HUES48 (cell line): ENCODE measurements around the gene TLR5.
"Not testable (repeated sequence)": the region's sequence is repeated elsewhere in the genome, so short reads cannot be mapped to it uniquely, and the experiment has no call there.

Experiments
- H3K27ac ChIP-seq: one replicate; pipeline ENCODE4 v1.7.0; 2013; ENCODE audit warnings: low read depth, low read length, inconsistent platforms
- H3K27me3 ChIP-seq: 2 replicates; pipeline ENCODE4 v1.6.1; 2013; ENCODE audit warnings: mild to moderate bottlenecking, low read length; ENCODE audit not compliant: control insufficient read depth, insufficient read depth
- H3K36me3 ChIP-seq: 2 replicates; pipeline ENCODE4 v1.6.1; 2013; ENCODE audit warnings: low read length; ENCODE audit not compliant: control insufficient read depth, insufficient read depth
- H3K4me1 ChIP-seq: 2 replicates; pipeline ENCODE4 v1.6.1; 2013; ENCODE audit warnings: mild to moderate bottlenecking, low read length; ENCODE audit not compliant: control insufficient read depth, insufficient read depth
- H3K4me3 ChIP-seq: 2 replicates; pipeline ENCODE4 v1.5.1; 2013; ENCODE audit warnings: mild to moderate bottlenecking, low read depth, low read length
- H3K9ac ChIP-seq: 2 replicates; pipeline ENCODE4 v1.6.1; 2013; ENCODE audit warnings: mild to moderate bottlenecking, low read depth, low read length, moderate library complexity
- H3K9me3 ChIP-seq: 2 replicates; pipeline ENCODE4 v1.6.1; 2013; ENCODE audit warnings: low read length; ENCODE audit not compliant: control insufficient read depth, insufficient read depth

Gene TLR5

DNA sequence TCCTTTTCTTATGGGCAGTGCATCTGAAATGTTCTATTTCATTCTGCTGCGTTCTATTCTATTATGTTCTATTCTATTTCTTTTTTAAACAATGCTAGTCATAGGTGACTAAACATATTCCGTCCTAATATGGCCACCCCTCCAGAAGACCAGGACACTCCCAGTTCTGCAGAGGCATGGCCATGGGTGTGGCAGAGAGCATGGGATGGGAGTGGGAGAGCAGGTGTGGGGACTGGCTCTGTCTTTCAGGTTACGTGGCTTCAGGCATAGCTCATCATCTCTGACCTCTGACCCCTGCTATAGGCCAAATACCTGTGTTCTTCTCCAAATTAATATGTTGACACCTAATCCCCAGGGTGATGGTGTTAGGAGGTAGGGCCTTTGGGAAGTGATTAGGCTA, 33.4 kb upstream of the TLR5 start:
- Histone ChIP-seq H3K4me1 (peaks cover 4% of the 10 kb centered on the region; the same call in 1 of the 2 replicates), H3K4me3 (no peak overlapping the region), H3K36me3 (no peaks in the 10 kb centered on the region), H3K9ac (no peak overlapping the region), H3K27me3 (no peaks in the 10 kb centered on the region), H3K9me3 (no peaks in the 10 kb centered on the region), H3K27ac (no peak overlapping the region)

DNA sequence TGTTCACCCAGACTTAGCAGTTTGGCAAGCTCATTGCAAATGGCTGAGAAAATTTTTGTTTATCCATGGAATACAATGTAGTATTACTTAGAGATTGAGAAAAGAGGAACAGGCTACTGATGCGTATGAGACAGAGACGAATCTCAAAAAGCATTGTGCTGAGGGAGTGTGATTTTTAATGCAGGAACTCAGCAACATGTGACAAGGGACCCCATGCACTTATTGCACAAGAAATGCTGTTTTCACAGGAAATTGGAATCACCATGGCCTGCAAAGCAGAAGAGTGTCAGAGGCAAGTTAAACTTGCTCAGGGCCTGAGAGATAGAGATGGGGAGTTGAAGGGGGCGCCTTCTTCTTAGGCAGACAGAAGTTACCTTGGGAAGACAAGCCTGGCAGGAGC, 32.6 kb upstream of the TLR5 start:
- Histone ChIP-seq H3K4me1 (no peaks in the 10 kb centered on the region; the same call in 1 of the 2 replicates), H3K9ac (no peak overlapping the region), H3K4me3 (no peak overlapping the region), H3K36me3 (no peaks in the 10 kb centered on the region), H3K27me3 (no peaks in the 10 kb centered on the region), H3K27ac (no peak overlapping the region), H3K9me3 (no peaks in the 10 kb centered on the region)

DNA sequence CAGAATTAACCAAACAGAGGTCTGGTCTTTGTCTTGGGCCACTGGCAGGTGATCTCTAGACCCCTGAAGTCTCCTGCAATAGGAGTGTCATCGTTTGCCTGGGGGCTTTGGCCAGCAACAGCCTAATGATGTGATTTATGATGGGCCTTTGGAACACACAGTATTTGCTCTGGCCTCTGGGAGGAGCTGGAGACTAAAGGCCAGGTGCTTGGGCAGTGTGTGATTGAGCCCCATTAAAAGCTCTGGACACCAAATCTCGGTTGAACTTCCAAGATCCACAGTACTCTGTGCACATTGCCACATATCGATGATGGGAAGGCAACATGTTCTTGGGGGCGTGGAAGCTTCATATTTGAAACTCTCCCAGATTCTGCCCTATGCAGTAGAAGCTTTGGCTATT, 32.0 kb upstream of the TLR5 start:
- Histone ChIP-seq H3K4me3 (no peak overlapping the region), H3K27ac (no peak overlapping the region), H3K9ac (no peak overlapping the region), H3K9me3 (no peaks in the 10 kb centered on the region), H3K27me3 (no peaks in the 10 kb centered on the region), H3K4me1 (no peaks in the 10 kb centered on the region), H3K36me3 (no peaks in the 10 kb centered on the region)

- not testable (repeated sequence) for H3K4me1 ChIP-seq, H3K36me3 ChIP-seq, H3K9ac ChIP-seq, H3K27me3 ChIP-seq, H3K4me3 ChIP-seq, H3K27ac ChIP-seq, H3K9me3 ChIP-seq
These were observed 26.4 kb upstream of the TLR5 start for GRCh38 chr1:223169458-223169857.

DNA sequence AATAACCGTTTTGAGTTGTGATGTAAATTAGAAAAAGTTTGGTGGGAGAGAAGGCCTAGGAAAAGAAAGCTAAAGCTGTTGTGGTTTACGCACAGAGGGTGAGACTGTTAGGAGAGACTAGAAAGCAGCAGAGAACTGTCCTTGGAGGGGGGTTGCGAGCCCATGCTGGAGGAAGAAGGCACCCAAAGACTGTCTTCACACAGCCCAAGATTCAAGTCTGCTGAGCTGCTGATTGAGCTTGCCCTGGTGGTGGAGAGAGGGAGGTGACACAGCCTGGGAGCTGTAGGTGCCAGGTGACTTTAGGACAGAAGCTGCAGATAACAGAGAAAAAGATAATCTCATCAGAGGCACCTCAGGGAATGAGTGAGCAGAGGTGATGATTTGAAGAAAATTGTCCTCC, 18.3 kb upstream of the TLR5 start:
- Histone ChIP-seq H3K36me3 (no peaks in the 10 kb centered on the region), H3K27ac (no peak overlapping the region), H3K27me3 (no peaks in the 10 kb centered on the region), H3K4me3 (no peak overlapping the region), H3K9me3 (no peaks in the 10 kb centered on the region), H3K4me1 (no peaks in the 10 kb centered on the region), H3K9ac (no peak overlapping the region)

DNA sequence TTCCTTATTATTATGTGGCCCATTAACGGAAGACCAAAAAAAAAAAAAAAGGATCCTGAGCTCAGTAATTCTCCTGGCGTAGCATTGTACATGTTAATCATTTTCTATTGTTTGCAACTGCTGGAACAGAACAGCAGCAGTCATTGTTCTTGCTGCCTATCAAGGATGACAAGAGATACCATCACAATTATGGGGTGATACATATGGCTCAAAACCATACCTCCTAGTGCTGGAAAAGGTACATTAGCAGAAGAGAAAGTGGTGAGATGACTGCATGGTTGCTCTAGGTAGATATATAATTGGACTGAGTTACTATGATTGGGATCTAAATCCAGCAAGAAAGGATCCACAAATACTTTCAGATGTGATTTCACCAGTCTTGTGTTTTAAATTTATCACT, 13.3 kb upstream of the TLR5 start:
- Histone ChIP-seq H3K9ac (no peak overlapping the region), H3K27ac (no peak overlapping the region), H3K9me3 (no peaks in the 10 kb centered on the region), H3K36me3 (no peaks in the 10 kb centered on the region), H3K27me3 (no peaks in the 10 kb centered on the region), H3K4me1 (no peaks in the 10 kb centered on the region), H3K4me3 (no peak overlapping the region)

DNA sequence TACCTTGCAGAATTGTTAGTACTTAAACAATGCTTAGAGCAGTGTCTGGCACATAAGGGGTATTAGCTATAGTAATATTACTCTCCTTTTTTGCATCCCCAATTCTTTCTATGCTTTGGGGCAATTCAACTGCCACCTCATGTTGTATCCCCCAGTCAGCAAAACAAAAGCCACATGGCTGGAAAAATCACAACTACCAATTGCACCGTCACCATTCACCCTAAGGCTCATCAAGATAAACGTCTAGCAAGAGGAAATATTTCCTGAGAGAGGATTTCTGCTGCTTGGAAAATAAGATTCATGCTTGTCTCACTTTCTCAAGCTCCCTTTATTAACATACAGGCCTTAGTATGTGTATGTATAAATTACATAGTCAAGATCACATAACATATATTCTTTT, 12.1 kb upstream of the TLR5 start:
- Histone ChIP-seq H3K27ac (no peak overlapping the region), H3K27me3 (no peaks in the 10 kb centered on the region), H3K36me3 (no peaks in the 10 kb centered on the region), H3K9me3 (no peaks in the 10 kb centered on the region), H3K9ac (no peak overlapping the region), H3K4me1 (no peaks in the 10 kb centered on the region), H3K4me3 (no peak overlapping the region)

DNA sequence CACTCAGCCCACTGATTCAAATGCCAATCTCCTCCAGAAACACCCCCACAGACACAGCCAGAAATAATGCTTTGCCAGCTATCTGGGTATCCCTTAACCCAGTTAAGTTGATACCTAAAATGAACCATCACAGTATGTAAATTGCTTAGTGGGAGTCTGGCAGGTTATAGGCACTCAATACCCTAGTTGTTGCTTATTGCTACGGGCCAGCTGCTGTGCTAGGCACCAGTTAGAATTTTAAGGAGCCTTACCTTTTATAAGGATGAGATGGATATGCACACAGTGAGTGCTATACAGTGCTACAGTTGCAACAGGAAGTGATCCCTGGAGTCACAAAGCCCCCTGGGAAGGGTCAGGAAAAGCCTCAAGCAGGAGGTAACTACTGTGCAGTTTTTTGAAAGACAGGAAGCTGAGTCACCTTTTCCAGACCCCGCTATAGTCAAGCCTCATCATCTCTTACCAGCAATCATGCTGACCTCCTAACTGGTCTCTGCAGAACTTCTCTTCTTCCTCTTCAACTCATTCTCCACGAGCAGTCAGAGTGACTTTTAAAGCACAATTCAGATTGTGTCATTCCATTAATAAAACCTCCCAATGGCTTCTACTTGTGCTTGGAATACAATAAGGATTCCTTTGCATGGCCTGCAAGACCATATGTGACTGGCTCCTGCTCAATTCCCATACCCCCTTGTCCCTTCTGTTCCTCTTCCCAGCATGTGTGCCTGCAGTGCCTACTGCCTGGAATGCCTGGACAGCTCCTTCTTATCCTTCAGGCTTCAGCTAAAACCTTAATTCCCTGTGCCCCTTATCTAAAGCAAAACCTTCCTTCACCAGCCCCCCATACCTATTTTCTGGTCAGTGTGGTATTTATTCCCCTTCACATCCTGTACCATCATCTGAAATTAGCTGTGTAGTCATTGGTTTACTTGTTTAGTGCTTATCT, 10.4 kb upstream of the TLR5 start:
- no peak overlapping the region for H3K27ac ChIP-seq
- H3K9me3 ChIP-seq, result no peaks in the 10 kb centered on the region
- no peaks in the 10 kb centered on the region for H3K36me3 ChIP-seq
- no peaks in the 10 kb centered on the region for H3K27me3 ChIP-seq
- no peak overlapping the region for H3K4me3 ChIP-seq
- no peak overlapping the region for H3K9ac ChIP-seq
- no peaks in the 10 kb centered on the region for H3K4me1 ChIP-seq

GRCh38 chr1:223152399-223152798, 9.4 kb upstream of the TLR5 start:
- no peaks in the 10 kb centered on the region for H3K4me1 ChIP-seq
- H3K27me3 ChIP-seq, result no peaks in the 10 kb centered on the region
- no peak overlapping the region for H3K9ac ChIP-seq
- H3K36me3 ChIP-seq, result no peaks in the 10 kb centered on the region
- H3K4me3 ChIP-seq, result no peak overlapping the region
- no peaks in the 10 kb centered on the region for H3K9me3 ChIP-seq
- H3K27ac ChIP-seq, result no peak overlapping the region

DNA sequence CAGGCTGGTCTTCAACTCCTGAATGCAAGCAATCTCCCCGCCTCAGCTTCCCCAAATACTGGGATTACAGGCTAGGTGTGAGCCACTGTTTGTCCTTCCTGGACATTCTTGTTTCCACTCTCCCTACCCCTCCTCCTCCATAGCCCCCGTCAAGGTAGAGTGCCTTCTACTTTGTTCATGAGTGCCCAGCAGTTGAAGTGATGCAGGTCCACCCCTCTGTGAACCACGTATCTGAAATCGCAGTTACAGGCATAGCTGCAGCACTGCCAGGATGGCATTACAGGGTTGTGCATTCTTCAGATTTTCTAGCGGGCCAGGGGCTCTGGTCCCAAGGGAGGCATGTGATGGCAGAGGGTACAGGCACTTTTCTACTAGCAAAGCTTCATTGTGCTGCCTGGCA, 7.4 kb upstream of the TLR5 start:
- Histone ChIP-seq H3K4me3 (no peak overlapping the region), H3K27me3 (no peaks in the 10 kb centered on the region), H3K36me3 (no peaks in the 10 kb centered on the region), H3K4me1 (no peaks in the 10 kb centered on the region), H3K27ac (no peak overlapping the region), H3K9ac (no peak overlapping the region), H3K9me3 (no peaks in the 10 kb centered on the region)

GRCh38 chr1:223147873-223148272, 4.8 kb upstream of the TLR5 start:
- H3K9me3 ChIP-seq, result no peaks in the 10 kb centered on the region
- H3K9ac ChIP-seq, result no peak overlapping the region
- no peak overlapping the region for H3K4me3 ChIP-seq
- H3K27me3 ChIP-seq, result peaks cover 18% of the 10 kb centered on the region
- no peaks in the 10 kb centered on the region for H3K36me3 ChIP-seq
- H3K4me1 ChIP-seq, result peaks cover 6% of the 10 kb centered on the region; the same call in 1 of the 2 replicates
- H3K27ac ChIP-seq, result no peak overlapping the region
